Stimulated activated CD8-positive, alpha-beta memory T cell treated with anti-CD3 and anti-CD28 coated beads, Interleukin-4, amount 100 ng/mL, for 24 hours (primary cell): ENCODE measurements around the gene DDX41.
"Not testable (repeated sequence)": the region's sequence is repeated elsewhere in the genome, so short reads cannot be mapped to it uniquely, and the experiment has no call there.

Source experiments
- DNase-seq: peaks from one replicate; pipeline ENCODE4 v3.0.0-alpha.2; 2020; ENCODE audit warnings: low read depth

The DDX41 gene

GRCh38 chr5:177516601-177517568, at the start of gene DDX41:
Gene DDX41, minus strand, starts transcription at chr5:177516961. Its CDS starts 16 bp downstream, at chr5:177516945.
- DNase-seq, result peak; percentile 94

DNA sequence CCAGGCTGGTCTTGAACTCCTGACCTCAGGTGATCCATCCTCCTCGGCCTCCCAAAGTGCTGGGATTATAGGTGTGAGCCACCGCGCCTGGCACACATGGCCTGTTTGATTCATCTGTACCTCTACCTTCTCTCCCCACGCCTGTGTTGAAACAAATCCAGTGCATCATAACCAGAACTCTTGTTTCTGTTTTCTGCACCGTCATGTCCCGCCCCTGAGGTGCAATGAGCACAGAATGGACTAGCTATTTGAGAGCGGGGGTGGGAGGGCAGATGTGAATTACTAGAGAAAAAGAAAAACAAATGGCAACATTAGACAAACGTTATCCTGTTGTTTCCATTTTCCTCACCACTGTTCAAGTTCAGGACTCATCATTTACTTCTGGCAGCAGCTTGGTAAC, 48.3 kb upstream of the DDX41 start:
- DNase-seq, result no peak

DNA sequence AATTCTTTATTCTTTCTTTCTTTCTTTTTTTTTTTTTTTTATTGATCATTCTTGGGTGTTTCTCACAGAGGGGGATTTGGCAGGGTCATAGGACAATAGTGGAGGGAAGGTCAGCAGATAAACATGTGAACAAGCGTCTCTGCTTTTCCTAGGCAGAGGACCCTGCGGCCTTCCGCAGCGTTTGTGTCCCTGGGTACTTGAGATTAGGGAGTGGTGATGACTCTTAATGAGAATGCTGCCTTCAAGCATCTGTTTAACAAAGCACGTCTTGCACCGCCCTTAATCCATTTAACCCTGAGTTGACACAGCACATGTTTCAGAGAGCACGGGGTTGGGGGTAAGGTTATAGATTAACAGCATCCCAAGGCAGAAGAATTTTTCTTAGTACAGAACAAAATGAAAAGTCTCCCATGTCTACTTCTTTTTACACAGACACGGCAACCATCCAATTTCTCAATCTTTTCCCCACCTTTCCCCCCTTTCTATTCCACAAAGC, 42.7 kb upstream of the DDX41 start:
- not testable (repeated sequence) for DNase-seq

DNA sequence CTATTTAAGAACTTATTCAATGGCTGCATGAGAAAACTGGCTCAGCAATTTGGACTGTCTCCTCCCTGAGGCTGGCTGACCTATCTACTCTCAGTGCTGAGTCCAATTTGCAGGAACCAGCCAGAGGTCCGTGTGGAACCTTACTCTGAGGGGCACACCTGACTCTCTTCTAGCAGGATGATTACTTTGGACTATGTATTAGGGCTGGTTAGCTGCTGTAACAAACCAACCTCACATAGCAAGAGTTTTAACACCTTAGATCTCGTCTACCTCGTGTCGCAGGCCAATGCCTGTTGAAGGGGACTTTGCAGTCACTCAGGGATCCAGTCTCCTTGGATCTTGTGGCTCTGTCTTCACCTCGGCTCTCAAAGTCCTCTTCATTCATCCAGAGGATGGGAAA, 41.0 kb upstream of the DDX41 start:
- no peak for DNase-seq

GRCh38 chr5:177557041-177557647, 40.4 kb upstream of the DDX41 start:
- DNase-seq, result no peak

- DNase-seq, result no peak
These were observed 38.9 kb upstream of the DDX41 start for GRCh38 chr5:177555665-177556064.

- DNase-seq, result no peak
These were observed 38.5 kb upstream of the DDX41 start for GRCh38 chr5:177555228-177555627.

GRCh38 chr5:177554474-177555111, 37.8 kb upstream of the DDX41 start, which contains the start of gene FAM193B:
Gene FAM193B, minus strand, starts transcription at chr5:177554563. Its CDS starts 105 bp downstream, at chr5:177554458.
- DNase-seq, result peak; percentile 93

DNA sequence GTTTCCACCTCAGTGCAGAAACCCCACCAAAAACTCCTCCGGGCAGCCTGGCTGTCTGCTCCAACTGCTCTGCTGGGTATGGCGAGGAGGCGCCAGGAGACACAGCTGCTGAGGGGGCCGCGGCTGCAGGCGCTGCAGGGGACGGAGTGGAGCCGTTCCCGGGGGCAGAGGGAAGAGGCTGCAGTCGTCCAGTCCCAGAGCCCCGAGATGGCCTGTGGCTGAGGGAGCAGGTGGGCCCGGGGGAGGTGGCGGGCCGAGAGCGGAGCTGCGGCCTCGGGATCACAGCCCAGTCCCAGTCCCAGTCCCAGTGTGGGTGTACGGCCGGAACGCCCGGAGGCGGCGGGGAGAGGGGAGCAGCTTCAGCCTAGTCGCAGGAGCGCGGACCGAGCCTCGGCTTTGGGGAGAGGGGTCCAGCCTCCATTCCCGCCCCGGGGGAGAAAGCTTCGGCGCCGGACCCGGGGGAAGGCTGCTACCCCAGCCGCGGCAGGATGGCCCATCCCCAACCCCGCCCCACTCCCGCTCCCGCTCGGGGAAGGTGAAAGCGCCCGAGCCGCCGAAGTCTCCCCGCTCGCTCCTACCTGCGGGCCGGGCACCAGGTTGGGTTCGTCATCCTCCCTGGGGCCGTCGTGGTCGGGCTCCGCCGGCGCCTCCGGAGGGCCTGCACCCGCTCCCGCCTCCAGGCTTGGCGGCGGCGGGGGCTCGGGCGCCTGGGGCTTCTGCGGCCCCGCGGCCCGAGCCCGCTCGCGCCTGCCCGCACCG, 37.1 kb upstream of the DDX41 start:
- peak; percentile 25 for DNase-seq

DNA sequence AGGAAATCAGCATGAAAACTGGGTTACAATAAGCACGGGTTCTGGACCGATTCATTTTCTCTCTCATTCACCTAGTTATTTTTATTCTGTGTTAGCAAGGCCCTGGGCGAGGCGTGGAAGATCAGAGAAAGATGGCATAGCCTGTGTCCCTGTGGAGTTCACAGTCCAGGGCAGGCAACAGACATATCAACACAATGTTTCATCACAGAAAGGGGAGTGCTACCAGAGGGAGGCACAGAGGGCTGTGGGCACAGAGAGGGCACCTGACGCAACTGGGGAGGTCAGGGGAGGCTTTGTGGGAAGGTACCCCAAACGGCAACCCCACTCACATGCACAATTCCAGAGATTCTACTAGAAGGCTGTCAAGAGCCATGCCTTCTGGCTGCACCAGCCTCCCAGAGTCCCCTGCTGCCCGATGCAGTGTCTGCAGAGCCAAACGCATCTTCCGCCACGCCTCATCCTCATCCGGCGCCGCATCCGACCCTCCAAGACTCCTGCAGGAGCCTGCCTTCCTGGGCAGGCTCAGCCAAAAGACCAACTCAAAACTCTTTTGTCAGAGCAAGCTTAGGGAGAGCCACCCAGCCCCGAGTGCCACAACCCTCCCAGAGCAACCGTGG, 36.2 kb upstream of the DDX41 start:
- no peak for DNase-seq

- DNase-seq, result no peak
These were observed 33.4 kb upstream of the DDX41 start for GRCh38 chr5:177550122-177550521.

GRCh38 chr5:177548495-177548894, 31.7 kb upstream of the DDX41 start:
- DNase-seq, result no peak

DNA sequence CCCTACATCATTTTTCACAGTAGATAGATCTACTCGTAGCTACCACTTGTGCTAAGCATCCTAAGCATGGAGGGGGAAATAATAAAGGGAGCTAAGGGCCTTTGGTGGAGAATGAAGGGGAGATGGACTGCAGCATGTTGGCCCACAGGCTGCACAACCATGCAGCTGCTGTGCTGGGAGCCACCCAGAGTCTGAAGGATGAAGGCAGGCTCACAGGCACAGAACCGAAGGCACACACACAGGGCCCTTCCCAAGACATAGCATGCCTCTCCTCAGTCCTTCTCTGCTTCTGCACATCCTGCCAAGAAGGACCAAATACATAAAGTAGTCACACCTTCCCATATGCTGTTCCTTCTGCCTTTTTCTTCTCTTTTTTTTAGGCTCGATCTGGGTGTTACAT, 31.0 kb upstream of the DDX41 start:
- DNase-seq, result no peak

GRCh38 chr5:177546258-177546741, 29.5 kb upstream of the DDX41 start:
- DNase-seq, result no peak

DNA sequence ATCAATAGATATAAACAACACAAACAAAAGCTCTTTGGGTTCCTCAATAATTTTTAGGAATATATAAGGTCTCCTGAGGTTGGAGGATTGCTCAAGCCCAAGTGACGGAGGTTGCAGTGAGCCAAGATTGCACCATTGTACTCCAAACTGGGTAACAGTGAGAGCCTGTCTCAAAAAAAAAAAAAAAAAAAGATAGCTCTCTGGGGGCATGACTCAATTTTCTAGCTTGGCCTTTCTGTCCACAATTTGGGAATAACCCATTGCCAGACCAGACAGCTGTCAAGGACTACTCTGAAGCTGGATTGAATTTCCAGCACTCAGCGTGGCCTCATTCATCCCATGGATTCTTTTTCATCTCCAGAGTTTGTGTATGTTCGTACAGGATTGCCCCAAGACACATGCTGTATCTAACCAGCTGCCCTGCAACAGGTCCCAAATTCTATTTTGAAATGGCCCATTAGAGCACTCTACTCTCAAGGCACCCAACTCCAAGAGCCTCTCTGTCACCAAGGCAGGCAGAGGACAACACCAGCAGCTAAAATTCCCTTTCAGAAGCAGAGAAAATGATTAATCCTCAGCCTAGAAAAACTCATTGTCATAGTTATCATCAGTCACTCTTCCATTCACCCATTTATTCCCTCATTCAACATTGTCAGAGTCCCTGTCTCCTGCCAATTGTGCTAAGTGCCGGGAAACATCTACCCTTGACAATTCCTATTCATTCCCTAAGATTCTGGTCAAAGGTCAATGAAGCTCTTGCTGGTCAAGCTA, 28.9 kb upstream of the DDX41 start:
- DNase-seq, result no peak

GRCh38 chr5:177542816-177543465, 26.2 kb upstream of the DDX41 start:
- no peak for DNase-seq

GRCh38 chr5:177540438-177540837, 23.7 kb upstream of the DDX41 start:
- DNase-seq, result no peak

GRCh38 chr5:177539411-177539810, 22.6 kb upstream of the DDX41 start:
- no peak for DNase-seq

DNA sequence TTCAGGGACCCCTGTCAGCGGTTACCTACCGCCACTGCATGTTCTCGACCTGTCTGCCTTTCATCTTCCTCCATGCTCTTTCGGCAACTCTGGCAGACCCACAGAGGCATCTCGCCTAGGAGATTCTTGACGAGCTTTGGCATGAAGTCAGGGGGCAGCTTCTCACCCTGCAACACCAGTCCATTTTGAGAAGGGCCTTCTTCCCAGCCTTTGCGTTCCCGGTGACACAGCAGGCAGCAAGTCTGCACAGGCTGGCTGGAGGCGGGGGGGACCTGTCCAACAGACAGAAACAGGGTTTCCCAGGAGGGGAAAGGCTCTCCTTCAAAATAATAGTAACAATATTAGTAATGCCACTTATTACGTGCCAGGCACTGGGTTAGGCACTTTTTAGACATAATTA, 22.1 kb upstream of the DDX41 start:
- DNase-seq, result no peak
